ENCODE results near the gene GZMA. TPM values are rescaled to one million over a fixed set of nuclear protein-coding genes. Genes with fewer than 3 reads are reported as not detected.

GZMA gene
- total RNA-seq, 6 experiments from 2014 or later: not detected

GRCh38 chr5:55110217-55110616 is 7.8 kb downstream of the GZMA start:
- no peak overlapping the region for H3K27ac Mint-ChIP-seq
- no peak for TF ChIP-seq CTCF (IDR thresholded peaks at IDR 0.05)
- H3K36me3 Mint-ChIP-seq (ENCODE audit: low read depth): no peaks in the 10 kb centered on the region
- no peak overlapping the region for H3K4me3 Mint-ChIP-seq
- no peaks in the 10 kb centered on the region for H3K9me3 Mint-ChIP-seq
- DNase-seq: no peak
- H3K27me3 Mint-ChIP-seq (ENCODE audit: insufficient read depth): peaks cover 4% of the 10 kb centered on the region
- H3K4me1 Mint-ChIP-seq (ENCODE audit: low read depth): peaks cover 9% of the 10 kb centered on the region; the same call in 1 of the 2 replicates

- peaks cover 6% of the 10 kb centered on the region; the same call in 1 of the 2 replicates for H3K4me1 Mint-ChIP-seq (ENCODE audit: low read depth)
- no peaks in the 10 kb centered on the region for H3K36me3 Mint-ChIP-seq (ENCODE audit: low read depth)
- no peak overlapping the region for H3K27ac Mint-ChIP-seq
- no peak for TF ChIP-seq CTCF (IDR thresholded peaks at IDR 0.05)
- no peaks in the 10 kb centered on the region for H3K9me3 Mint-ChIP-seq
- peaks cover 4% of the 10 kb centered on the region for H3K27me3 Mint-ChIP-seq (ENCODE audit: insufficient read depth)
- DNase-seq: no peak
- no peak overlapping the region for H3K4me3 Mint-ChIP-seq
These were observed 10.9 kb downstream of the GZMA start for GRCh38 chr5:55113327-55113726.

- Mint-ChIP-seq H3K9me3 (no peaks in the 10 kb centered on the region), H3K4me3 (no peak overlapping the region), H3K27me3 (ENCODE audit: insufficient read depth) (peaks cover 4% of the 10 kb centered on the region), H3K4me1 (ENCODE audit: low read depth) (no peaks in the 10 kb centered on the region), H3K36me3 (ENCODE audit: low read depth) (no peaks in the 10 kb centered on the region), H3K27ac (no peak overlapping the region)
- no peak for TF ChIP-seq CTCF (IDR thresholded peaks at IDR 0.05)
- no peak for DNase-seq
These were observed 11.6 kb downstream of the GZMA start for GRCh38 chr5:55114061-55114460.

GRCh38 chr5:55123365-55123764 is 20.9 kb downstream of the GZMA start:
- Mint-ChIP-seq H3K4me3 (no peak overlapping the region), H3K9me3 (no peaks in the 10 kb centered on the region), H3K36me3 (ENCODE audit: low read depth) (no peaks in the 10 kb centered on the region), H3K27ac (no peak overlapping the region), H3K27me3 (ENCODE audit: insufficient read depth) (no peaks in the 10 kb centered on the region), H3K4me1 (ENCODE audit: low read depth) (peaks cover 5% of the 10 kb centered on the region; the same call in 1 of the 2 replicates)
- no peak for TF ChIP-seq CTCF (IDR thresholded peaks at IDR 0.05)
- DNase-seq: no peak

GRCh38 chr5:55134053-55134722 is 31.7 kb downstream of the GZMA start:
- no peaks in the 10 kb centered on the region; the same call in 1 of the 2 replicates for H3K9me3 Mint-ChIP-seq
- no peaks in the 10 kb centered on the region for H3K4me1 Mint-ChIP-seq (ENCODE audit: low read depth)
- H3K36me3 Mint-ChIP-seq (ENCODE audit: low read depth): peaks cover 7% of the 10 kb centered on the region
- no peaks in the 10 kb centered on the region for H3K27me3 Mint-ChIP-seq (ENCODE audit: insufficient read depth)
- DNase-seq: no peak
- no peak overlapping the region for H3K27ac Mint-ChIP-seq
- H3K4me3 Mint-ChIP-seq: no peak overlapping the region
- no peak for TF ChIP-seq CTCF (IDR thresholded peaks at IDR 0.05)
